Memory B cell (primary cell): ENCODE results near the gene CCDC191.
A peak's percentile ranks its signal among the peaks of the same experiment; 100 is the strongest.

Experiments
- ATAC-seq: fragments of 150-1000 bp; cut with Tn5 transposase; 2 replicates; pipeline ENCODE4 v1.10.0; 2021; ENCODE audit warnings: low read depth, mild to moderate bottlenecking, moderate library complexity
- DNase-seq, 2 donors: peaks; one replicate each; pipeline ENCODE4 v3.0.0; 2022; ENCODE audit warnings: low spot score in 2 of 2
- H3K27ac Mint-ChIP-seq: one replicate; pipeline ENCODE4 v1.8.0; 2022; ENCODE audit warnings: mild to moderate bottlenecking, moderate library complexity, mixed read lengths
- H3K27me3 Mint-ChIP-seq: one replicate; pipeline ENCODE4 v1.8.0; 2022; ENCODE audit warnings: mixed read lengths
- H3K36me3 Mint-ChIP-seq: one replicate; pipeline ENCODE4 v1.8.0; 2022; ENCODE audit warnings: mild to moderate bottlenecking, mixed read lengths
- H3K4me1 Mint-ChIP-seq: one replicate; pipeline ENCODE4 v1.8.0; 2022; ENCODE audit warnings: mixed read lengths
- H3K4me3 Mint-ChIP-seq: one replicate; pipeline ENCODE4 v1.8.0; 2022; ENCODE audit warnings: mild to moderate bottlenecking, moderate library complexity, mixed read lengths
- H3K9me3 Mint-ChIP-seq: one replicate; pipeline ENCODE4 v1.8.0; 2022; ENCODE audit warnings: mixed read lengths

The CCDC191 gene, protein sequence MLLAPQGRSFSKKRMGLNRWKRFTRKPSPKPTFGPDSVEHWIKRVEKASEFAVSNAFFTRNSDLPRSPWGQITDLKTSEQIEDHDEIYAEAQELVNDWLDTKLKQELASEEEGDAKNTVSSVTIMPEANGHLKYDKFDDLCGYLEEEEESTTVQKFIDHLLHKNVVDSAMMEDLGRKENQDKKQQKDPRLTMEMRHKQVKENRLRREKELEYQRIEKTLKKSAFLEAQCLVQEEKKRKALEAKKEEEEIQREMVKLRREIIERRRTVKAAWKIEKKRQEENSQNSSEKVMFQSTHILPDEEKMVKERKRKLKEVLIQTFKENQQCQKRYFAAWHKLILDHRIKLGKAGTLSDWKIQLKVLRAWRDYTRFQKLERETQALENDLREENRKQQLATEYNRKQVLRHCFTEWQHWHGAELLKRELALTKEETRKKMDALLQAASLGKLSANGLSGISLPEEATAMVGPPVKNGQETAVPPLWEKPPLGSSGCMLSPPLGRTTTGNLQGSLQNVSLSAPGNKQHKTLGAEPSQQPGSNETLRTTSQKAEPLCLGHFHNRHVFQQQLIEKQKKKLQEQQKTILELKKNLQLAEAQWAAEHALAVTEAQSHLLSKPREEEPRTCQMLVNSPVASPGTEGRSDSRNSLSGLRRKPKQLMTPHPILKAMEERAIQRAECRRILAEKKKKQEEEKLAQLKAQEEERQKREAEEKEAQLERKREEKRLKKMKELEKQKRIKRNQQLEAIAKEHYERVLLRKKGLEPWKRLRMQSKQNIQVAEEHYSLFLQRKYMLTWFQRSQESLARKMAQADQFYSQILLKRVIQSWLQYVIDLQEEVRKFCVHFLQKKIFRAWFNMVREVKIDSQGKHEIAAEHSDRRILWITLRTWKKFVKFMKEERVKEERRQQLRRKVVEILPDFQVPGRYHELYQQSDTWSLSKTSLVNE

DNA sequence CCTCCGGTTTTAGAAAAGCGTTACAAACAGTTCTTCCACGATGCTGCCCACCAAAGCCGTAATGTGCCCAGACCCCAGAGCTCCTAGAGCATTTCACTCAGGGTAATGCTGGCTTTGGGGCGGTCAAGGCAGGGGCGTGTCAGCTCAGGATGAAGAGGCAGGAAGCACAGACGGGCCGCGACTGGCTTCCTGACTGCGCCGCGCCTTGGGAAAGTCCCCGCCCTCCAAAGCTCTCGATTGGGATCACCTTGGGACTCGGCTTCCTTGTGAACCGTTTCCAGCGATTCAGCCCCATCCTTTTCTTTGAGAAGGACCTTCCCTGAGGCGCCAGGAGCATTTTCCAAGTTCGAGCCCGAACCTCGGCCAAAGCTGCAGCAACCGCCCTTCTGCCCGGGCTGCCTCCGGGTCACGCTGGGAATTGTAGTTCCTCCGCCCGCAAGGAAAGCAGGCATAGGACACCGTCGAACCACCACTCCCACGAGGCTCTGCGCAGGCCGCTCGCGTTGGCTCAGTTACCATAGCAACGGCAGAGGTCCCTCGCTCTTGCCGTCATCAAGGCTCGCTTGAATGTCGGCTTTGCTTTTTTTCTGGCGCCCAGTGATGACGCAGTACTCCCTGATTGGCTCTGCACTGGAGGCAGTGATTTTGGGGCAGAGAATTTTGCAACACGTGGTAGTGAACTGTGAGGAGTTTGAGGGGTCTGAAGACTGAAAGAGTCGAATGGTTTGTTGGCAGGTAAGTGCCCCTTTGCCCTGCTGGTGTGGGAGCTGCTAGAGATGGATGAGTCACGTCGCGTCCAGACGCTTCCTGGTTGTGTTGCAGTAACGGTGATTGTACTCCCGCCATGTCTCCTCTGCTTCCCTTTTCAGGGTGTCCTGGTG lies at the start of gene CCDC191, which contains the start of gene QTRT2:
TSS of gene CCDC191 (minus strand) at position 397 of the 881 bp plus-strand sequence. CDS start at position 337, 60 bp downstream.
TSS of gene QTRT2 (plus strand) at position 608 of the 881 bp plus-strand sequence. CDS start 8,521 bp downstream, outside the sequence.
- Mint-ChIP-seq H3K9me3 (no peaks in the 10 kb centered on the region), H3K4me3 (peak within 1 kb of the TSS; percentile 97), H3K27ac (peak within 1 kb of the TSS; percentile 99), H3K36me3 (peaks cover 8% of the 10 kb centered on the region), H3K27me3 (no peaks in the 10 kb centered on the region), H3K4me1 (peaks cover 33% of the 10 kb centered on the region)
- DNase-seq (peak; percentile 94 to 97), ATAC-seq (peak; percentile 92)

DNA sequence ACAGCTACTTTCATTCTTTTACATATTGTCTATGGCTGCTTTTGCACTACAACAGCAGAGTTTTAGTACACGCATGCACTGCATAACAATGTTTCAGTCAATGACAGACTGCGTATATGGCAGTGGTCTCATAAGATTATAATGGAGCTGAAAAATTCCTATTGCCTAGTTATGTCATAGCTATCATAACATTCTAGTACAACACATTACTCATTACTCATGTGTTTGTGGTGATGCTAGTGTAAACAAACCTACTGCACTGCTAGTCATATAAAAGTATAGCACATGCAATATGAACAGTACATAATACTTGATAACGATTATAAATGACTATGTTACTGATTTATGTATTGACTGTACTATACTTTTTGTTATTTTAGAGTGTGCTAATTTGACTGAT lies 48.1 kb upstream of the CCDC191 start:
- H3K36me3 Mint-ChIP-seq = no peaks in the 10 kb centered on the region
- H3K27me3 Mint-ChIP-seq = peaks cover 3% of the 10 kb centered on the region
- no peak for DNase-seq
- H3K4me1 Mint-ChIP-seq = peaks cover 3% of the 10 kb centered on the region
- H3K9me3 Mint-ChIP-seq = no peaks in the 10 kb centered on the region
- no peak for ATAC-seq
- H3K4me3 Mint-ChIP-seq = no peak overlapping the region
- no peak overlapping the region for H3K27ac Mint-ChIP-seq

DNA sequence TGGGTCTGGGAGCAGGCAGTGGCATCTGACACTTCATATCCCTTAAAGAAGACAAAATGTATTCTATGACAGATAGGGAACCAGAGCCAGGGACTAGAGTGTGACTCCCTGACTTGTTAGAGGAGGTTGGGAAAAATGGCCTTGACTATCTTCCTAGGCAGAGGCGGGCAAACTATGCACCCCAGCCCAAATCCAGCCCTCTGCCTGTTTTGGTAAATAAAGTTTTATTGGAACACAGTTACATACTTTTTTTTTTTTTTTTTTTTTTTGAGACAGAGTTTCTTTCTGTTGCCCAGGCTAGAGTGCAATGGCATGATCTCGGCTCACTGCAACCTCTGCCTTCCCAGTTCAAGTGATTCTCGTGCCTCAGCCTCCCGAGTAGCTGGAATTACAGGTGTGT lies 47.5 kb upstream of the CCDC191 start:
- ATAC-seq (no peak), DNase-seq (no peak)
- Mint-ChIP-seq H3K4me3 (no peak overlapping the region), H3K36me3 (no peaks in the 10 kb centered on the region), H3K4me1 (peaks cover 3% of the 10 kb centered on the region), H3K27me3 (peaks cover 3% of the 10 kb centered on the region), H3K9me3 (no peaks in the 10 kb centered on the region), H3K27ac (no peak overlapping the region)

DNA sequence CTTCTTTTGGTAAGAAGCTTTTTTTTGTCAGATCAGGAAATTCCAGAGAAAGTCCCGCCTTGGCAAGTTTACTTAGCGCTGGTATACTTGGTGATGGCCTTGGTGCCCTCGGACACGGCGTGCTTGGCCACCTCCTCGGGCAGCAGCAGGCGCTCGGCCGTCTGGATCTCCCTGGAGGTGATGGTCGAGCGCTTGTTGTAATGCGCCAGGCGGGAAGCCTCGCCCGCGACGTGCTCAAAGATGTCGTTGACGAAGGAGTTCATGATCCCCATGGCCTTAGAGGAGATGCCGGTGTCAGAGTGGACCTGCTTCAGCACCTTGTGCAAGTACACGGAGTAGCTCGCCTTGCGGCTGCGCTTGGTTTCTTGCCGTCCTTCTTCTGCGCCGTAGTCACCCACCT lies 46.9 kb upstream of the CCDC191 start:
- Mint-ChIP-seq H3K4me1 (peaks cover 3% of the 10 kb centered on the region), H3K36me3 (no peaks in the 10 kb centered on the region), H3K27me3 (peaks cover 3% of the 10 kb centered on the region), H3K9me3 (no peaks in the 10 kb centered on the region), H3K27ac (no peak overlapping the region), H3K4me3 (no peak overlapping the region)
- no peak for ATAC-seq
- no peak for DNase-seq

DNA sequence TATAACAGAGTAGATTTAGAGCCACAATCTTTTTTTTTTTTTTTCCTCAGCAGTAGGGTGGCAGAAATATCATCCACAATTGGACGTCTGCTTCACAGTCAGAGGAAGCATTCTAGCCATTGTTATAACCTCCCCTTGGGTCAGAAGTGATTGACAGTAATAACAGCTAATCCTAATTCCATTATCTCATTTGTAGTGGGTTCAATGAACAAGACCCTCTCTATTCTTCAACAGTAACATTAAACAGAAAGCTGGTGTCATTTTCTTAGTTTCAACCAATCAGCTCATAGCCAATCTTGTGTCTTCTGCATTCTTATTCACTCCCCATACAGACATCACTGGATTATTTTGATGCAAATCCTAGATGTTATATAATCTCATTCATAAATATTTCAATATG lies 44.8 kb upstream of the CCDC191 start:
- Mint-ChIP-seq H3K4me3 (no peak overlapping the region), H3K4me1 (peaks cover 3% of the 10 kb centered on the region), H3K27me3 (peaks cover 2% of the 10 kb centered on the region), H3K36me3 (no peaks in the 10 kb centered on the region), H3K9me3 (no peaks in the 10 kb centered on the region), H3K27ac (no peak overlapping the region)
- ATAC-seq (no peak), DNase-seq (no peak)

DNA sequence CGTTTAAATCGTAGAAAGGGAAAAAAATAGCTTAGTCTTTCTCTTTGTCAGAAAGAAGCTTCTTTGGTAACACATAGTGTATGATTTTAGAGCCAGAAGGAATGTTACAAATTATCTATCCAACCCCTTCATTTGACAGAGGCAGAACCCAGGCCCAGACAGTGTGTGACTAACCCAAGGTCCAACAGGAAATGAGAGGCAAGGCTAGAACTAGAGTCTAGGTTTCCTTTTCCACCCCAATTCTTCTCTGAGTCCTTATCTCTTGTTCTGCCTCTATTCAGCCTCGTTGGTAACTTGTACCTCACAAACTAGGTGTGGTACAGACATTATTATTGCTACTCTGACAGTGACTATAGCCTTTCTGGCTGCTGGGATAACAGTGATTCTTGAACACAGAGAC lies 39.5 kb upstream of the CCDC191 start:
- H3K36me3 Mint-ChIP-seq = no peaks in the 10 kb centered on the region
- no peak overlapping the region for H3K4me3 Mint-ChIP-seq
- H3K4me1 Mint-ChIP-seq = peaks cover 7% of the 10 kb centered on the region
- DNase-seq (no peak), ATAC-seq (no peak)
- H3K9me3 Mint-ChIP-seq = peaks cover 1% of the 10 kb centered on the region
- H3K27ac Mint-ChIP-seq = no peak overlapping the region
- no peaks in the 10 kb centered on the region for H3K27me3 Mint-ChIP-seq

DNA sequence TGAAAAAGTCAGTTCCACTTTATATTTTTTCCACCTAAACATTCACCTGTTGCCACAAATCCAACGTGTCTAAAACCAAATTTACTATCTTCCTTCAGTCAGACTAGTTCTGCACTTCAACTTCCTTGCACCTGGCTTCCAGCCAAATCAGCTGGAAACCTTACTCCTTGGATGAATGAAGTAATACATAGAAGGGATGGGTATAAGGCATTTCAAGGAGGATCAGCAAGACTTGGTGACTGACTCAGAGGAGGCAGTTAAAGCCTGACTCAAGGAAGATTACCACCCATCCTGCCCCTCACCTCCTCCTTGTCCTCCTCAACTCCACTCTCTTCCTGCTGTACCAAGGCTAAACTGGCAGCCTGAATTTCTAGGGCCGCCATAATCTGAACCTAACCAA lies 37.3 kb upstream of the CCDC191 start:
- DNase-seq (no peak), ATAC-seq (no peak)
- Mint-ChIP-seq H3K36me3 (peaks cover under 1% of the 10 kb centered on the region), H3K27me3 (no peaks in the 10 kb centered on the region), H3K4me3 (no peak overlapping the region), H3K27ac (no peak overlapping the region), H3K9me3 (peaks cover 1% of the 10 kb centered on the region), H3K4me1 (peaks cover 7% of the 10 kb centered on the region)

DNA sequence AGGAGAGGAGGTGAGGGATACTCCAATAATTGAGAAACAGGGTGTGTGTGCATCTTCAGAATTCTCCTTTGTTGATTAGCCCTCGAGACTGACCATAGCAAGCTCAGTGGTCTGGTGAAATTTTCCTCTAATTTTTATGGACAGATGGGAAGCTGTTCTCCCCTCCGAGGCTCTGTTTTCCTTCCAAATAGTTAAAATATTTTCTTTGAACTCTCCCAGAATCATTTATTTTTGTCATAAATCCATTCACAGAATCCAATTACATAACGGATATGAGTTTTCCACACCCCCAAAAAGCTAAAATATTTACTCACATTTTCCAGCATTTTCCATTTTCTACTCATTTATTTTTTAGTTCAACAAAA lies 36.7 kb upstream of the CCDC191 start:
- Mint-ChIP-seq H3K27me3 (no peaks in the 10 kb centered on the region), H3K36me3 (peaks cover 2% of the 10 kb centered on the region), H3K4me3 (no peak overlapping the region), H3K4me1 (peaks cover 7% of the 10 kb centered on the region), H3K9me3 (peaks cover 1% of the 10 kb centered on the region), H3K27ac (no peak overlapping the region)
- DNase-seq (no peak), ATAC-seq (no peak)

DNA sequence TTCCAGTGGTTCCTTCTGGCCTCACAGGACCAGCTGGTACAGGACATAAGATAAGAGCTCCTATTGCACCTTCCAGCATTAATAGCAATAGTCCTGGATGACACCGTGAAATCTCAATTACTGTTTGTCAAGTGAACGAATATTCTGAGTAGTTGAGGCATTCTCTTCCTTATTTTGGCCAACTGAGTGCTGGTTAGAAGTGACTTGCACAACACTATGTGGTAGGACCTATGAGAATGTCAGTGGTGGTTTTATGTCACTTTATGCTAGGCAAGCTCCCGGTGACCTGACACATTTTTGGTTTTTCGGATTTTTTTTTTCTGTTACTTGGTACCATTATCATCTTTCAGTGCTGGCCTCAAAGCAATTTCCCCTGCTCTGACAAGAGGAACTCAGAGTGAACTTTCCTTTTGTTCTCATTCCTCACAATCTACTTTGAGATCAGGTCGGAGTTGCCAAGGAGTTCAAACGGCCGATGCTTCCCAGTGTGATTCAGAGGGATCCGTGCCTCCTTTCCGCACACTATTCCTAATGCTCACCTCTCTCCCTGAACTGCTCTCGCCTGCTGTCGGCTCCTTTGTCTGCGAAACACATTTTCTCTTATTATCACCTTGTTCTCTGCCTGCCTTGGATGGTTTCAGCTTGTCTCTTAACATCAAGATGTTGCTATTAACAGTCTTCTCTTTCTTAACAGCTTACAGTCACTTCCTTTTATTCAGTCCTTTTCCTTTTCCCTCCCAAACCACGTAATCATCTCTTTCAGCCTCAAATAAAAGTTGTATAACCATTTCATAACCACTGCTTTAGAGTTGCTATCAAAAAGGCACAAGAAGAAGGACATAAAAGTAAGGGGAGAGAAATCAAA lies 36.1 kb upstream of the CCDC191 start:
- peaks cover 9% of the 10 kb centered on the region for H3K4me1 Mint-ChIP-seq
- no peak overlapping the region for H3K27ac Mint-ChIP-seq
- H3K27me3 Mint-ChIP-seq = no peaks in the 10 kb centered on the region
- DNase-seq = no peak
- H3K36me3 Mint-ChIP-seq = peaks cover 7% of the 10 kb centered on the region
- H3K9me3 Mint-ChIP-seq = peaks cover 1% of the 10 kb centered on the region
- no peak for ATAC-seq
- no peak overlapping the region for H3K4me3 Mint-ChIP-seq

DNA sequence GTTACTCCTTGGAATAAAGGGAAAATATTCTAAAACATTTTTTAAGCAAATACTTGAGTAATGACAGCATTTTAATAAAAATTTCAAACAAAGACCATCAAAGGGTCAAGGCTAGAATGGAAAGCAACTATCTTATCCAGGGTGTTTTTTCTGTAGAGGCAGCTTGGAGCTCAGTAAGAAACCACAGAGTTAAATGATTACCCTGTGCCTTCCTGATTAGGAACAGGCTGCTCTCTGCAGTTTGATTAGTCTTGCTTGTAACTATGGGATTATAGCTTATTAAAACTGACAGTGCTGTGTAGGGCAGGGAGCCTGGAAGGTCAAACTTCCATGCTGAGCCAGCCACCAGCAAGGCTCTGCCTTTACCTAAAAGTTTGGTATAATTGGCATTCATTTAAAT lies 33.3 kb upstream of the CCDC191 start:
- no peak overlapping the region for H3K4me3 Mint-ChIP-seq
- H3K9me3 Mint-ChIP-seq = peaks cover 1% of the 10 kb centered on the region
- H3K4me1 Mint-ChIP-seq = peaks cover 7% of the 10 kb centered on the region
- no peak overlapping the region for H3K27ac Mint-ChIP-seq
- ATAC-seq = no peak
- H3K27me3 Mint-ChIP-seq = no peaks in the 10 kb centered on the region
- H3K36me3 Mint-ChIP-seq = peaks cover 27% of the 10 kb centered on the region
- DNase-seq = no peak

DNA sequence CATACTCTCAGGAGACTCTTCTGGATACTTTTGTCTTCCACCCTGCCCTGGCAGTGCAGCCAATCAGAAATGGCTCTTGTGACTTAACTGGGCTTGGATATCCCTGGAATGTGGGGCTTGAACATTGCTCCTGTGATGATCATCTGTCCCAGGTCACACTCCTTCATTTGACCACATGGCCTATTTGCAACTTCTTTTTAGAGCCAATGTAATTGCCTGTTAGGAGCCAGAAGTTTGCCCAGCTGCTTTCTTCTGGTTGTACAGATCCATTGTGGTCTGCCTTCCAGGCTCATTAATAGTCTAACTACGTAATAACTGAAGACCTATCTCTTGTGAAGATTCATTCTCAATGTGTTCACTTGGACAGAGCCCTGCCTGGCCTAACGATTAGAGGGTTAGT lies 30.0 kb upstream of the CCDC191 start:
- Mint-ChIP-seq H3K27ac (no peak overlapping the region), H3K36me3 (peaks cover 43% of the 10 kb centered on the region), H3K27me3 (no peaks in the 10 kb centered on the region), H3K4me3 (no peak overlapping the region), H3K4me1 (peaks cover 2% of the 10 kb centered on the region), H3K9me3 (no peaks in the 10 kb centered on the region)
- ATAC-seq = no peak
- no peak for DNase-seq

DNA sequence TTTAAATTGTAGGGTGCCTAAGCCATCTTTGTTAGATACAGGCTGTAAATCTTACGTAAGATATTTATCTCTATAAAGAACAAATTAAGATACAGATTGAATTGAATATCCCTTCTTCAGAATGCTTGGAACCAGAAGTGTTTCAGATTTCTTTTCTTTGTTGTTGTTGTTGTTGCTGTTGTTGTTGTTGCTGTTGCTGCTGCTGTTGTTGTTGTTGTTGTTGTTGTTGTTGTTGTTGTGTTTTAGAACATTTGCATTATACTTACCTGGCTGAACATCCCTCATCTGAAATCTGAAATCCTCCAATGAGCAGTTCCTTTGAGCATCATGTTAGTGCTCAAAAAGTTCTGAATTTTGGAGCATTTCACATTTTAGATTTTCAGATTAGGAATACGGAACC lies 26.8 kb upstream of the CCDC191 start:
- ATAC-seq (no peak), DNase-seq (no peak)
- Mint-ChIP-seq H3K27me3 (no peaks in the 10 kb centered on the region), H3K4me1 (peaks cover 2% of the 10 kb centered on the region), H3K36me3 (peaks cover 48% of the 10 kb centered on the region), H3K27ac (peak overlapping the region; percentile 39), H3K9me3 (no peaks in the 10 kb centered on the region), H3K4me3 (no peak overlapping the region)

DNA sequence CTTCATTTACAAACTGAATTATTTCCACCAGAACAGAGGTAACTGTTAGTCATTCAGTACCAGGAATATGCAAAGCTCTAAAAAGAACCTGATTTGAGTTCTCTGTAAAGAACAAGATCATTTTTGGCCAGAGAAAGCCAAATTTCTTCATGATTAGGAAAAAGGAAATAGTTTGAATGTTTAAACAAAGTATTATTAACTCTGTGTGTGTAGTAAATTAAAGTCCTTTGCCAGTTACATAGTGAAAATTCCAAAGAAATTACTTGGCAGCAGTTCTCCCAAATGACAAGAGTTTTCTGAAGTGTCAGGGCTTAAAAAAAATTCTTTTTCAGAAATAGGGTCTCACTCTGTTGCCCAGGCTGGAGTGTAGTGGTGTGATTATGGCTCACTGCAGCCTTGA lies 24.7 kb upstream of the CCDC191 start:
- DNase-seq = no peak

More for the DNA sequence above, 24.7 kb upstream of the CCDC191 start:
- ATAC-seq = no peak
- Mint-ChIP-seq H3K36me3 (peaks cover 49% of the 10 kb centered on the region), H3K4me1 (no peaks in the 10 kb centered on the region), H3K27ac (no peak overlapping the region), H3K27me3 (no peaks in the 10 kb centered on the region), H3K4me3 (no peak overlapping the region), H3K9me3 (no peaks in the 10 kb centered on the region)
